C1 segment of cervical spinal cord (tissue), 14 donors: ENCODE measurements around the gene PBX4.

ENCODE experiments used
- DNase-seq, 14 donors: peaks; one replicate each; lab custom pipeline; 2025; lab: John Stamatoyannopoulos, UW

The PBX4 gene

GRCh38 chr19:19554074-19555023 is 64.1 kb downstream of the PBX4 start:
- peak in 1 of 14 donors; percentile 16 for DNase-seq

GRCh38 chr19:19553670-19554069 is 64.8 kb downstream of the PBX4 start:
- no peak for DNase-seq

GRCh38 chr19:19552798-19553197 is 65.7 kb downstream of the PBX4 start:
- no peak for DNase-seq

DNA sequence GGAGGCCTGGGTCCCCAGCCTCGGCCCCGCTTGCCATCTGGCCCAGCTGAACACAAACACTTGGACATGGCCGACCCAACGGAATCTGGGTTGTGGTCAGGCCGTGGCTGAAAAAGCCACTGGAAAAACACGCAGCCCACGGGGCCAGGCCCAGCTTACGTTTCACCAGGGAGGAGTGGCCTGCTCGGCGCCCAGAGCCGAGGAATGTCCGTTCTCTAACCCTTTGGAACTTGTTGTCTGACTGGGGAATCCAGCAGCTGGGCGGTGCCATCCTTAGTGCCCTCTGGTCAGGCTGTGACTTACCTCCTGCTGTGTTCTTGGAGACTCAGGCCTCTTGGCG is 66.7 kb downstream of the PBX4 start:
- no peak for DNase-seq

DNA sequence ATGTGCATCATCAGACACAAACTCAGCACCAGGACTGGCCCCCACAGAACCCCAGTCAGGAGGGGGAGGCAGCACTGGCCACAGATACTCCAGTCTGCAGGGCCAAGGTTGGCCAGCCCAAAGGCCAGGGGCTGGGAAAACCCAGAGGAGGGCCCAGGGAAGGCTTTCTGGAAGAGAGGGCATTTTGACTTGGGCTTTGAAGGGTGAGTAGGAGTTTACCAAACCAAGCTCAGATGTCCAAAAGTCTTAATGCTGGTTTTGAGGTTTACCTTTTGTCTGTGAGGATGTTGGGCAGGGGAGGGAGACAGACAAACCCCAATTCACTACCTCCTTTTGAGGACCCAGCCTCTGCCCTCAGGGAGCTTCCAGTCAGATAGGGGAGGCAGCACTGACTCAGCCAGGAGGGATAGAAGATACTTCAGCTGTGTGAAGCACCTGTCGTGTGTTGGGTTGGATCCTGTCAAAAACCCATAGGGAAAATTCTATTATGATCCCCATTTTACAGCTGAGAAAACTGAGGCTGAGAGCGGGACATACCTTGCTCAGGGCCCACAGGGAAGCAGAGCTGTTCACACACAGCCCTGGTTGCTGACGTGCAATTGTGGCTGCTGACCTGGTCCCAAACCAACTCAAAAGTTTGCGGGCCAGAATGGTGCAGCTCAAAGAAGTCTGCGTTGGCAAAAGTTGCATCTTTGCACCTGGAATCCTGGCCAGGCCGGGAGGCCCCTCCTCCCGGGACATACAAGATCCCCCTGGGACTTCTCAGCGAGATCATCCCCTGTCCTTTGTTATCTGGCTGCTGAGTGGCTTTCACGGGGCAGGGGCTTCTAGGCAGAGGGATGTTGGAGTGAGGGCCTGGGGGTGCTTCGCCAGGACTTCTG is 67.3 kb downstream of the PBX4 start:
- no peak for DNase-seq

DNA sequence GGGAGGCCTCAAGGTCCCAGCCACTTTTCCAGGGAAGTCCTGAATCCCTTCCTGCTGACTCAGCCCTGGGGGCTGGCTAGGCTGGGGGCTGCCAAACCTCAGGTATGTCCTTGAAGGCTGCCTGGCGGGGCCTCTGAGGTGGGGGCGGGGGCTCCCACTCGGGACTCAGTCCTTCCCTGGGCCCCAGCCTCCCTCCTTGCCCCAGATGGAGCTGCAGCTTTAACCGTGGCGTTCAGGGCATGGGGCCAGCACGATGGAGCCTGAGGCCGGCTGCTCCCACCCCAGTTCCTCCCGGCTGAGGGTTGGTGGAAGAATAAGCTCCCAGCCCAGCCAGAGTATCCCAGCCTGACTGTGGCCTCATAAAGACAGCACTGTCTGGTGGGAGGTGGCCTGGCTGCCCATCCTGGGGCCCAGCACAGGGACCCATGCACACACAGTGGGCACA is 68.0 kb downstream of the PBX4 start:
- no peak for DNase-seq

- no peak for DNase-seq
These were observed 68.6 kb downstream of the PBX4 start for GRCh38 chr19:19549804-19550464.

DNA sequence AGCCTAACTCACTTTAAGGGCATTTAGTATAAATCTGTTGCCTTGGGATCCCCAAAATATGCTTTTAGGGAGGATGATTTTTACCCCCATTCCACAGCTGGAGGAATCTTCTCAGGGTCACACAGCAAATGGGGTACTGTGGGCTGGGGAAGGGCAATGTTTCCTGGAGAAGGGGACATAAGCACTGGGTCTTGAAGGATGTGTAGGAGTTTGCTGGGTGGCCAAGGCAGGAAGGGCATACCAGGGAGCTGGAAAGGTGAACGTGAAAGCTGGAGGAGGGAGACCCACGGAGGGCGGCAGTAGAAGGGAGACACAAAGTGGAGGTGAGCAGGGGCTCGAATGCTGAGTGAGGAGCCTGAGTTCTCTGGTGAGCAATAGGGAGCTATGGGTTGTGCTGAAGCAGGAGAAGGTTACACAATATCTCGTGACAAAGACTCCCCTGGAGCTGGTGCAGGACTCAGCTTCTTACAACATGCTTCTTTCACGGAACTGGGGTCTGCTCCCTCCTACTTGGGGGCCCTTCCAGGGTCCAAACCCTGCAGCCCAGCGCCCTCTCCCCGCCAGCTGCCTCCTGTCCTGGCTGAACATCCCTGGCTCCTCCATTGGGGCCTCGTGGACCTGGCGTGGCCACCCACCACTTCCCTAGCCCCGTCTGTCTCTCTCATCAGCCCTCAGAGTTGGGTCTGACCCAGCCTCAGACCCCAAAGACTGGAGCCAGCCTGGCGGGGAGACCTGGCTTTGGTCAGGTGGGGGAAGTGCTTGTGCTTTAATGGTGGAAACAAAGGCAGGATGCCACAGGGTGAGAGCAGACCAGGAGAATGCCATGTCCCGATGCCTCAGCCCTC is 69.3 kb downstream of the PBX4 start:
- no peak for DNase-seq

DNA sequence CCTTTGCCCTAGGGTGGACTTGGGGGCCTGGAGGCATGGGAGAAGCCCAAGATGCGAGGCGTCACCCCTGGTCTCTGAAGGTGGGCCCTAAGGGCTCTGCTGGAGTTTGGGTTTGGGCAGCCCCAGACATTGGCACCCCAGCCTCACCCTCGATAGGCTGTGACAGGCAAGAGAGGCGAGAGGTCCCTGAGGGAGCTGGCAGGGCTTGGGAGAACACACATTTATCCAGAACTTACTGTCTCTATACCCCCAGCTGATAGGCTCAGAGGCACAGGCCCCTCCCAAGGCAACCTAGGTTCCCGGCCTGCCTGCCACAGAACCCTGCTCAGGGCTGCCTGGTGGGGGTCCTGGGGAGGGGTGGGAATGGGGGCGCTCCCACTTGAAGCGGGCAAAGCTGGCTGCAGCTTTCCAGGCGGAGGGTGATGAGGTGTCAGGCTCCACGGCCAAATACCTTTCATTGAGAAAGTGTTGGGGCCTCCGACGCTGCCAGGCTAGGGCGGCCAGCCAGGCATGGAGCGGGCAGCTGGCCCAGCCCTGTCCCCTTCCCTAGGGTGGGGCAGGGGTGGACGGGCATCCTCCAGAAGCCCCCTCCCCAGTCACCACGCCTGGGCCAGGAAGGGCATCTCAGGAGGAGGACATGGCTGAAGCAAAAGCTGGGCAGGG is 70.7 kb downstream of the PBX4 start:
- DNase-seq: no peak

- DNase-seq: no peak
These were observed 71.7 kb downstream of the PBX4 start for GRCh38 chr19:19546751-19547162.

GRCh38 chr19:19545707-19546106 is 72.8 kb downstream of the PBX4 start:
- no peak for DNase-seq

DNA sequence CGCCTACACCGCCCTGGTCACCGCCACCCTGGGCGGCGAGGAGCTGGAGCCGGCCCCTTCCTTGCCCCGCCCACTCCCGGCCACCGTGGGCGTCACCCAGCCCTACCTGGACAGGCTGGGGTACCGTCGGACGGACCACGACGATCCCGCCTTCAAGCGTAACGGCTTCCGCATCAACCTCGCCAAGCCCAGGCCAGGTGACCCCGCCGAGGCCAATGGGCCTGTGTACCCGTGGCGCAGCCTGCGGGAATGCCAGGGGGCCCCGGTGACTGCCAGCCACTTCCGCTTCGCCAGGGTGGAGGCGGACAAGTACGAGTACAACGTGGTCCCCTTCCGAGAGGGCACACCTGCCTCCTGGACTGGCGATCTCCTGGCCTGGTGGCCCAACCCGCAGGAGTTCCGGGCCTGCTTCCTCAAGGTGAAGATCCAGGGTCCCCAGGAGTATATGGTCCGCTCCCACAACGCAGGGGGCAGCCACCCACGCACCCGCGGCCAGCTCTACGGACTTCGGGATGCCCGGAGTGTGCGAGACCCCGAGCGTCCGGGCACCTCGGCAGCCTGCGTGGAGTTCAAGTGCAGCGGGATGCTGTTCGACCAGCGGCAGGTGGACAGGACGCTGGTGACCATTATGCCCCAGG is 73.4 kb downstream of the PBX4 start:
- DNase-seq: no peak

GRCh38 chr19:19544257-19544953 is 74.1 kb downstream of the PBX4 start:
- no peak for DNase-seq

DNA sequence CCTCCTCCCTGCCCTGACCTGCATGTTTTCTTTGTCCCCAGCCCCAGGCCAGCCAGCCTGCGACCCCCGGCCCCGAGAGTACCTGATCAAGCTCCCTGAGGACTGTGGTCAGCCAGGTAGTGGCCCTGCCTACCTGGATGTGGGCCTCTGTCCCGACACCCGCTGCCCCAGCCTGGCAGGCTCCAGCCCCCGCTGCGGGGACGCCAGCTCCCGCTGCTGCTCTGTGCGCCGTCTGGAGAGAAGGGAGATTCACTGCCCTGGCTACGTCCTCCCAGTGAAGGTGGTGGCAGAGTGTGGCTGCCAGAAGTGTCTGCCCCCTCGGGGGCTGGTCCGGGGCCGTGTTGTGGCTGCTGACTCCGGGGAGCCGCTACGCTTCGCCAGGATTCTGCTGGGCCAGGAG is 74.8 kb downstream of the PBX4 start:
- no peak for DNase-seq

- DNase-seq: no peak
These were observed 75.4 kb downstream of the PBX4 start for GRCh38 chr19:19543101-19543500.

- DNase-seq: no peak
These were observed 76.0 kb downstream of the PBX4 start for GRCh38 chr19:19542507-19542906.

DNA sequence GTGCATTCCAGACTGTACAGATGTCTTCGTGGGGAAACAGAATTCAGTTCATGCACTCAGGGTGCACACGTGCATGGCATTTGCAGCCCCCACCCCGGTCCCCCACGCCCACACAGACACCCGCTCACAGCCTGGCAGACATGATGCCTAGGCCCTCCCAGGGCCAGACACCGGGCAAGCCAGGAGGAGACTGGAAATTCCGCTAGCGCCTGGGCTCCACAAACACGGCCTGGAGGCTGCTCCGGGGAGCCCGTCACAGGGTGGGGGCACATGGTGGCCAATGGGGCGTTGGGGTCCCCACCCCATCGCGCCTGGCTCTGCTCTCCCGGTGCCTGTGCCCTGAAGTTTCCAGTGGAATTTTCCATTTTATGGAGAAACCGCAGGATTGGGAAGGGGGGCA is 76.9 kb downstream of the PBX4 start:
- no peak for DNase-seq

GRCh38 chr19:19540715-19541515 is 77.6 kb downstream of the PBX4 start:
- no peak for DNase-seq
